Measurements from ENCODE around the gene SLC6A17. TPM values are rescaled to one million over a fixed set of nuclear protein-coding genes. Genes with fewer than 3 reads are reported as not detected.
A peak's percentile ranks its signal among the peaks of the same experiment; 100 is the strongest.

The SLC6A17 gene
- total and polyA plus RNA-seq, 5 experiments from 2014 or later: not detected

GRCh38 chr1:110210604-110211495 lies 60.6 kb downstream of the SLC6A17 start:
- peak overlapping the region; percentile 74 to 96 (median 92) for H3K27ac Mint-ChIP-seq
- ATAC-seq (peak; percentile 11 to 25), DNase-seq (peak in 9 of 10 donors; percentile 30 to 80 (median 52))
- H3K4me3 Mint-ChIP-seq: peak overlapping the region; percentile 84 to 94 (median 90)
- H3K9me3 Mint-ChIP-seq: no peaks in the 10 kb centered on the region
- peaks cover 41 to 68% (median 55%) of the 10 kb centered on the region in 4 donors for H3K4me1 Mint-ChIP-seq
- POLR2A ChIA-PET: interaction anchor here (0.6 to 7.6 kb wide), 10 partner anchors 8 to 1549 kb away, joined by 3 to 136 read pairs (median 4); partner anchors contain the start of genes RBM15 and STRIP1
- H3K36me3 Mint-ChIP-seq: no peaks in the 10 kb centered on the region
- H3K27me3 Mint-ChIP-seq: no peaks in the 10 kb centered on the region

GRCh38 chr1:110211496-110212168 lies 61.3 kb downstream of the SLC6A17 start:
- no peaks in the 10 kb centered on the region for H3K27me3 Mint-ChIP-seq
- peak overlapping the region; percentile 74 to 96 (median 92) for H3K27ac Mint-ChIP-seq
- ATAC-seq (peak in 1 of 2 donors; percentile 10), DNase-seq (peak in 6 of 10 donors; percentile 3 to 44 (median 30))
- POLR2A ChIA-PET: interaction anchor here (0.6 to 7.6 kb wide), 7 partner anchors 9 to 556 kb away, joined by 3 to 136 read pairs (median 5); partner anchors contain the start of genes RBM15 and STRIP1
- peak overlapping the region; percentile 84 to 94 (median 90) for H3K4me3 Mint-ChIP-seq
- H3K4me1 Mint-ChIP-seq: peaks cover 43 to 68% (median 56%) of the 10 kb centered on the region in 4 donors
- no peaks in the 10 kb centered on the region for H3K36me3 Mint-ChIP-seq
- H3K9me3 Mint-ChIP-seq: no peaks in the 10 kb centered on the region

GRCh38 chr1:110212169-110213142 lies 62.2 kb downstream of the SLC6A17 start:
- Mint-ChIP-seq H3K4me3 (peak overlapping the region; percentile 77 to 94 (median 86)), H3K27me3 (no peaks in the 10 kb centered on the region), H3K27ac (peak overlapping the region; percentile 75 to 95 (median 92)), H3K36me3 (no peaks in the 10 kb centered on the region), H3K4me1 (peaks cover 41 to 61% (median 50%) of the 10 kb centered on the region in 4 donors), H3K9me3 (no peaks in the 10 kb centered on the region)
- POLR2A ChIA-PET: interaction anchor here (1.1 to 7.6 kb wide), 4 partner anchors 9 to 248 kb away, joined by 3 to 136 read pairs (median 4); partner anchors contain the start of genes RBM15 and STRIP1
- no peak for ATAC-seq
- DNase-seq: peak in 4 of 10 donors; percentile 9 to 47 (median 28)

- H3K4me1 Mint-ChIP-seq: peaks cover 38 to 59% (median 46%) of the 10 kb centered on the region in 4 donors
- peak overlapping the region in 8 of 10 donors; percentile 22 to 89 (median 68) for H3K27ac Mint-ChIP-seq
- POLR2A ChIA-PET: interaction anchor here (1.3 to 7.6 kb wide), 3 partner anchors 124 to 247 kb away, joined by 3 to 136 read pairs (median 5); partner anchors contain the start of gene RBM15
- no peaks in the 10 kb centered on the region for H3K9me3 Mint-ChIP-seq
- H3K27me3 Mint-ChIP-seq: no peaks in the 10 kb centered on the region
- H3K4me3 Mint-ChIP-seq: peak overlapping the region; percentile 26 to 94 (median 66)
- ATAC-seq: no peak
- no peak for DNase-seq
- no peaks in the 10 kb centered on the region for H3K36me3 Mint-ChIP-seq
These were observed 62.8 kb downstream of the SLC6A17 start for GRCh38 chr1:110213143-110213540.

GRCh38 chr1:110214454-110215404 lies 64.4 kb downstream of the SLC6A17 start:
- Mint-ChIP-seq H3K27me3 (no peaks in the 10 kb centered on the region), H3K9me3 (no peaks in the 10 kb centered on the region), H3K36me3 (no peaks in the 10 kb centered on the region), H3K27ac (peak overlapping the region in 8 of 10 donors; percentile 11 to 74 (median 32)), H3K4me1 (peaks cover 29 to 49% (median 31%) of the 10 kb centered on the region in 4 donors), H3K4me3 (no peak overlapping the region)
- POLR2A ChIA-PET: interaction anchor here (1.3 to 1.8 kb wide), 2 partner anchors 124 to 192 kb away, joined by 3 to 4 read pairs; no protein-coding TSS in a partner anchor
- ATAC-seq (no peak), DNase-seq (no peak)

- Mint-ChIP-seq H3K4me3 (no peak overlapping the region), H3K4me1 (peaks cover 29 to 46% (median 30%) of the 10 kb centered on the region in 4 donors), H3K27me3 (no peaks in the 10 kb centered on the region), H3K27ac (peak overlapping the region in 5 of 10 donors; percentile 2 to 82 (median 33)), H3K36me3 (no peaks in the 10 kb centered on the region), H3K9me3 (no peaks in the 10 kb centered on the region)
- DNase-seq (no peak), ATAC-seq (no peak)
- POLR2A ChIA-PET: no interaction called here
These were observed 65.6 kb downstream of the SLC6A17 start for GRCh38 chr1:110215621-110216515.

- peaks cover 26 to 39% (median 28%) of the 10 kb centered on the region in 4 donors for H3K4me1 Mint-ChIP-seq
- DNase-seq: no peak
- H3K27ac Mint-ChIP-seq: peak overlapping the region in 2 of 10 donors; percentile 1 to 82
- H3K9me3 Mint-ChIP-seq: no peaks in the 10 kb centered on the region
- H3K36me3 Mint-ChIP-seq: peaks cover 0 to 2% (median 0%) of the 10 kb centered on the region in 3 donors
- no peak overlapping the region for H3K4me3 Mint-ChIP-seq
- no peak for ATAC-seq
- no peaks in the 10 kb centered on the region for H3K27me3 Mint-ChIP-seq
- POLR2A ChIA-PET: no interaction called here
These were observed 66.7 kb downstream of the SLC6A17 start for GRCh38 chr1:110216844-110217444.

- Mint-ChIP-seq H3K4me1 (peaks cover 16 to 27% (median 20%) of the 10 kb centered on the region in 4 donors), H3K27ac (peak overlapping the region in 2 of 10 donors; percentile 7 to 54), H3K36me3 (peaks cover 0 to 5% (median 3%) of the 10 kb centered on the region in 3 donors), H3K4me3 (no peak overlapping the region), H3K27me3 (no peaks in the 10 kb centered on the region), H3K9me3 (no peaks in the 10 kb centered on the region)
- POLR2A ChIA-PET: no interaction called here
- ATAC-seq (no peak), DNase-seq (no peak)
These were observed 67.8 kb downstream of the SLC6A17 start for GRCh38 chr1:110218137-110218536.

GRCh38 chr1:110218739-110219138 lies 68.4 kb downstream of the SLC6A17 start:
- Mint-ChIP-seq H3K36me3 (peaks cover 0 to 11% (median 9%) of the 10 kb centered on the region in 3 donors), H3K27me3 (no peaks in the 10 kb centered on the region), H3K4me1 (peaks cover 10 to 21% (median 15%) of the 10 kb centered on the region in 4 donors), H3K27ac (no peak overlapping the region), H3K9me3 (no peaks in the 10 kb centered on the region), H3K4me3 (no peak overlapping the region)
- DNase-seq (no peak), ATAC-seq (no peak)
- POLR2A ChIA-PET: no interaction called here

GRCh38 chr1:110220324-110220723 lies 70.0 kb downstream of the SLC6A17 start:
- POLR2A ChIA-PET: no interaction called here
- ATAC-seq (no peak), DNase-seq (no peak)
- peaks cover 0 to 16% (median 11%) of the 10 kb centered on the region in 3 donors for H3K36me3 Mint-ChIP-seq
- H3K27me3 Mint-ChIP-seq: no peaks in the 10 kb centered on the region
- H3K27ac Mint-ChIP-seq: peak overlapping the region in 1 of 10 donors; percentile 68
- H3K9me3 Mint-ChIP-seq: no peaks in the 10 kb centered on the region
- peaks cover 0 to 11% (median 7%) of the 10 kb centered on the region in 4 donors for H3K4me1 Mint-ChIP-seq
- no peak overlapping the region for H3K4me3 Mint-ChIP-seq
